HG03175 (cell line): ENCODE measurements around the gene TTC21A.

ENCODE experiments used
- ATAC-seq: cut with Tn5 transposase; IDR thresholded peaks from one replicate; pipeline ENCODE4 v1.9.1; 2021; ENCODE audit warnings: mild to moderate bottlenecking, moderate library complexity; ENCODE audit not compliant: unreplicated experiment

Gene TTC21A

DNA sequence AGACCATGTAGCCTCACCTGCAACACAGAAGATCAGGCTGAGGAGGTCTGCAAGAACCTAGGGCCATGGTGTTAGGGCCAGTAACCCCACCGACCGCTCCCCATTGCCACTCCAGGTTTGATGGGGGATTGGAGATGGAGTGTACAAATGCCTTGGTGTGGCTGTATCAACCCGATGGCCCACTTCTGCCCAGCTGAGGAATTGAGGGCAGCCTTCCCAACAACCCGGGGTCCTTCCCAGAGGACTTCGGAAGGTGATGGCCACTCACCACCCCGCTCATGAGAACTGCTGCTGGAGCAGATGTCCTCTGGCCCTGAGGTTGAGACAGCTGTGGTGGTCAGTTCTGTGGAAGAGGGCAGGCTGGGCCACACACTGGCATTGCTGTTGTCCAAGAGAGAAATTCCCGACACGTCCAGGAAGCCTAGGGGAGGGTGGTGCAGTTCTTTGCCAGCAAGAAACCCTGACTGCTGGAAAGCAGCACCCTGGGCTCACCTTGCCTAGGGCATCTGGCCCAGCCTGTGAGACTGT, 8.9 kb upstream of the TTC21A start:
- no peak for ATAC-seq

DNA sequence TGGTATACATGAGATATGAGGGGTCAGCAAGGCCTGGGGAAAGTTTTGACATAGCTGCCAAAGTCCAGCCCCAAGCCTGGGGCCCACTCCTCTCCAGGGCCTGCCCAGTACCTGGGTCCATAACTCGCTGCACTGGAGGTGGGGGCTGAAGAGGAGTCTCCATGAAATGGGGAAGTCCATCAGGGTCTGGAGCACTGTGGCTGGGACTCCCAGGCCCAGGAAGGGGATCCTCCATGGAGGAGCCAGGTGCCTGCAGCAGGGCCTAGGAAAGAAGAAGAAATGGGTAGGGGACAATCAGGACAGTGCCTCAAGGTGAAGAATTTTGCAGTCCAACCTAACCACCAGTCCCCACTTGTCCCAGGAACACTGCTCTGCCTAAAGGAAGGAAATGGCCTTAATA, 8.2 kb upstream of the TTC21A start:
- ATAC-seq = no peak

DNA sequence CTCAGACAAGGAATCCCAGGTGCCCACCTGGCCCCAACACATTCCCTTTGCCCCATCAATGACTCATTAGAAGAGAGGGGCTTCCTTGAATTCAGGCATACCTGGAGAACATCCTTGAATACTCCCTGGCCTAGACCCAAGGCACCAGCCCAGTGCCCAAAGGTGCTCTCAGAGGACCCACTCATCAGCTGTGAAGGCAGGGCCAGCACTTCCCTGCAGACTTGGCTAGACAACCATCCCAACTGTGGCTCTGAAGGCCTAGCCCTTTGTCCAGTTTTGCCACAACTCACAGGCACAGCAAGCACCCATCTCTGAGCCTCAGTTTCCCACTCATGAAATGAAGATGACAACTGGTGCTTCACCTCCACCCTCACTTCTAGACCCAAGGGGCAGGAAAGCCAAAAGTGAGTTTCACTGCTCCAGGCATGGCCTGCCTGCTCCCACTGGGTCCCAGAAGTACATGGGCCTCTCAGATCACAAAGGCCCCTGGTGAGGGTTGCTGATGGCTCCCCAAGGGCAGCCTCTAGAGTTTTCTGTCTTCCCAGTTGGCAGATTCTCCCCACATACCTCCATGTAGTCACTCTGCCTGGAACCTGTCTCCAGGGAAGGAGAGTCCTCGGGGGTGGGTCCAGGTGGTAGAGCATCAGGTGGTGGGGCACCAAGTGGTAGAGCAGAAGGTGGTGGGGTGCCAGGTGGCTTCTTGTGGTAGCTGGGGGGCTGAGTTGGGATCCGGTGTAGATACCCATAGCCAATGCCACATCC, 7.6 kb upstream of the TTC21A start:
- ATAC-seq = no peak

DNA sequence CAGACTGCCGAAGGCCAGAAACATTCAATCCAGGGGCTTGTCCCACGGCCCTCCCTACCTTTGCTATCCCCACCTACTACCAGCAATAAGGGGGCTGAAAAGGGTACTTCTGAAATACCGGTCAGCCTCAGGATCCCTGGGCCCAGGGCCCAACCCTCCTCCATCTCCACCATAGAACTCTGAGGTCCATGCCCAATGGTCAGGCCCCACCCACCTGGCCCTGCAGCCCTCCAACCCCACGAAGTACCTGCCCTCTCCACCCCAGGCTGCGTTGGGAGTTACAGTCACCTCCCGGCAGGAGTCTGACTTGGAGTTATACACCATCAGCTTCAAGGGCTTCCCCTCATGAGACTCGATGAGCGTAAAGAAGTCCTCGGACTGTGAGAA, 7.0 kb upstream of the TTC21A start:
- ATAC-seq = no peak

DNA sequence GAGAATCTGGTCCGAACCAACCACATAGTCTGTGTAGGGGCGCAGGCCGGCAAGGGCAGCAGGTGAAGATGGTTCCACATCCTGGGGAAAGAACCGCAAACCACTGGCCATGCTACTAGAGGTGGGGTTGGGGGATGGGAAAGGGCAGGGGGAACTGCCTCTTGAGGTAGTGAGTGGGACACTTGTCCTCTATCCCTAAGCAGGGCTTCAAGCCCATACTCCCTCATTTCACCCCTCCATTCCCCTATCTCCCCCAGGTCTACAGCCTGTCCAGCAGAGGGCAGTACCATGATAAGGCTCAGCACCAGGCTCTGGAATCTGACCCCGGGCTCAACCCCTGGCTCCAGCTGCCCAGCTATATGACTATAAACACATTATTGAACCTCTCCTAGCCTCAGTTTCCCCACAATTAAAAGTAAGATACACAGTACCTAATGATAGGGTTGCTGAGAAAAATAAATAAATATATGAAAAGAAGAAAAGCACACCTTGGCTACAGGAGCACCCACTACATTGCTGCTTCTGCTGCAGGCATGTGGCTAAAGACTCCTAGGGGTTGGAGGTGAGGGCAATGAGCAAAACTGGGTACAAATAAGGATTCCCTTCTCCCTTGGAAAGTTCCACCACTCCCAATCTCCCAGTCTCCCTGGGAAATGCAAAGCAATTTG, 6.3 kb upstream of the TTC21A start:
- peak; percentile 70 for ATAC-seq

DNA sequence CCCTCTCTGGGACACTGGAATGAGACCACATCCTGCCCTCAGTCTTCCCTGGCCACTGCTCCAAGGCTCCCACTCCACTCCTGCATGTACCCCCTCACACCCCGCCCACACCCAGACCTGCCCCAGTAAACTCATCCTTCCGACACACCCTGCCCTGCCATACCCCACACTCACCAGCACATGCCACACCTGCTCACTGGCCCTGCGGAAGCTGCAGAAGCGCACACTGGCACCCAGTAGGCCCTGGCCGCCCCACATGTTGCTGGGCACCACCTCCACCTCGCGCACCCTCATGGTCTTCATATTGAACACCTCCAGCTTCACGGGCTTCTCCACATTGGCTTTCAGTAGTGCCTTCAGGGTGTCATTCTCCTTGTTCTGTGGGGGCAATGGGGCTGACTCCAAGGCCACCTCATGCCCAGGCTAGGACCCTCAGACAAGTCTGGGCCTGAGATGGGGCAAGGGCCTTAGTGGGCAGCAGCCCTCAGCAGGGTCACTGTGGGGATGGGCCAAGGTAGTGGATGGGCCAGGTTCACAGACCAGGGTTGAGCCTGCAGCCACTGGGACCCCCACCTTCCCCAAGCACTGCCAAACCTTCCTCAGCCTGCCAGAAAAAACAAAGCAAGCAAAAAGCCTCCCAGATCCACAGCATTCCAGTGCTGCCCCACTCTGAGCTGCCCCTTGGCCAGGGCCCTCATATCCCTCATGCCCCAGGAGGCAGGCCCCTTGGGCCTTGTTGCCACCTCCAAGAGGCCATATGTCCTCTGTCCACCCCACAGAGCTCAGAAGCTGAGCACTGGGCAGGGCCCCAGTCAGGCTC, 4.8 kb upstream of the TTC21A start:
- no peak for ATAC-seq

DNA sequence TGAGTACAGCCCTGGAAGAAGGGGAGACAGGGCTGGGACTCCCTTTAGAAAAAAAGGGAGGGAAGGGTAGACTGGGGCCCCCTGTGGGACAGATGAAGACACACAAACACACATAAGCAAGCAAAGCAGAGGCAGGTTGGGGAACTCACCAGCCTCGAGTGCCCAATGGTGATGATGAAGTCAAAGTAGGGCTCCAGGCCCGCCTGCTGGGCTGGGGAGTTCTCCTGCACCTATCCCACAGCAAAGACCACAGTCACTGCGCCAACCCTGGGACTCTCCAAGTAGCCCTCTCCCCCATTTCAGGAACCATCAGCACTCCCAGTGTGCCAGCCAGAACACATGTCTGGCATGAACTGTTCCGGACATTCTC, 4.2 kb upstream of the TTC21A start:
- ATAC-seq = no peak

DNA sequence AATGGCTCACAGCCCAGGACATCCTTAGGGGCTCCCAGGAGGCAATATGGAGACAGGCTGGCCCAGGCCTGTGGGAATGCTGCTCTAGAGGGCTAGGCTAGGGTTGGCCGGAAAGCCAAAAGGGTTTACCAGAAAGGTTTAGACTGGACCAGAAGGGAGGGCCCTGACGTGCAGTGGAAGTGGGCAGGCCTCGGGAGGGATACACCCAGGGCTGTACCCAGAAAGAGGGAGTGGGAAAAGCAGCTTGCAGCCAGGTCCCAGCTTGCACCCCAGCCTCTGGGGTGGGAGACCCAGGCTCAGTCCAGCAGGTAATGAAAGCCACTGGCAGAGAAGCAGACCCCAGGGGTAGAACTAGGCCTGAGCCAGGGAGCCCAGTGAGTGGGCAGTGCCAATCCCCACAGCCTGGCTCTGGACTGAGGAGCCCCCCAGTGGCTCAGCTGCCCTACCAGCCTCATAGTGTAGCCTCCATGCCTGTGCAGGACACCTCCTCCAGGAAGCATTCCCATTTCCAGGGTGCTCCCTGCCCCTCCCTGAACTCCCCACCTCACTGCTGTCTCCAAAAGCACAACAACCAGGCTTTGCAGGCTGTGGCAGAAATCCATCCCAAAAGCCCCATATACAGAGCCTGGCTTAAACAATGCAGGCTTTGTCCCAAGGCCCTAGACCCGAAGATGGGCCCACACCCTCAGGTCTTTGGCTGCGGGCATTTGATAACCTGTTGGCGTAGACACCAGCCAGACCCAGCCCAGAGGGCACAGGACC, 3.5 kb upstream of the TTC21A start:
- no peak for ATAC-seq

DNA sequence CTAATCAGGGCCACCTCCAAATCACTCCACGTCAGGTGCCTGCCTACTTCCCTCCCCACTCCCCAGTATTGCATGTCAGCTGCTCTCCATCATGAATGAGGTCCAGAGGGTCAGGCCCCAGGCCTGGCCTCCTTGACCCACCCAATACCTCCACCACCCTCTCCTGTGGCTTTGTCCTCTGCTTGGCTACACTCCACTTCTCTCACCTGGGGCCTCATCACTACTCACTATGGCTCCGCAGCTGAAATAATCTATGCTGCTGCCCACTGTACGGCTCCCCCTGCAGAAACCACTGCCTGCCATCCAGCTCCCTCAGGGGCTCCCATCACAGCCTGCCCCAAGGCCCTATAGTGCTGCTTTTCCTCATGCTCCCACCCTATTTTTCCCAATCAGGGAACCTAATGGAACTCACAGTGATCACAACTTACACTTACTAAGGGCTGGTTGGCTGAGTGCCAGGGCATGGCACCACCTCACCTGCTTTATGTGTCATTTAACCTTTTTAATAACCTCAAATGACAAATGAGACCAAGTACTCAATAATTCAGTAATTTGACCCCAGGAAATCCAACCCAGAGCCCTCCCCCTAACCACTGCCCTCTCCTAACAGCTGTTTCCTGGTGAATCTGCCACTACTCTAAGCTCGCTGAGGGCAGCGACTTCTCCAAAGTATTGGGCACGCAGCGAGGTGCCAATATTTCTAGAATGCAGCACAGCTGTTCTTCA, 2.4 kb upstream of the TTC21A start:
- ATAC-seq = no peak

DNA sequence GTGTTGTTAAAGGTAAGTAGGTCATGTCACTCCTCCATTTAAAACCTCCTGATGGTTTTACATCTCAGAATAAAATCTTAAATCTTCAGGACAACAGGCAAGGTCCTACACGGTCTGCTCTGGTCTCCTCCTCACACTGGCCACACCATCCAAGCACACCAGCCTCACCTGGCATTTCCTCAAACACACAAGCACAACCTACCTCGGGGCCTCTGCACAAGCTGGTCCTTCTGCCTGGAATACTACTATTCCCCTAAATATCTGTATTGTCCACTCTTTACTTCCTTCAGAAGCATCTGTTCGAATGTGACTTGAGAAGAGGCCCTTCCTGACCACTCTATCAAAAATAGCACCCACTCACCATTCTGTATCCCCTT, 1.8 kb upstream of the TTC21A start:
- ATAC-seq = no peak

DNA sequence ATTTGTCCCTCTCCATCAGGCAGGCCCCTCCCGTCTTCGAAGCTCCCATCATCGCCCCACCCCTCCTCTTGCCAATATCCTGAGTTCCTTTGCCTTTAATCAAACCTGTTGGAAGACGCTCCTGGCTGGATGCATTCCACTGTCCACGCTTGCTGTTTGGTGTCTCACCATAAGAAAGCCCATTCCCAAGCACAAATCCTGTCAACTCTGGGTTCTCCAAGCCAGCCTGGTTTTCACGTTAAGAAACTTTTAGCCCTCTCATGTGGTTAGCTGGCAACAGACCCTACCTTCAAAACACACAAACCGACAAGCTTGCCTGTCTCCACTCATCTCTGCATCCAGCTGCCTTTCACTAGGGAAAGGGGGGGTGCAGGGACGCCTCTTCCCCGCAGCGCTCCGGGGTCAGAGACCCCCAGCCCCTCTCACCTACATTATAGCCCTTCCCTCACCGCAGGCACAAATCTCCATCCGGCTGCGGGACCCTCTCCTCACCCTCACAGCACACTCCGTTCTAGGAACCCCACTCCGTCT, 1.1 kb upstream of the TTC21A start:
- ATAC-seq = no peak

DNA sequence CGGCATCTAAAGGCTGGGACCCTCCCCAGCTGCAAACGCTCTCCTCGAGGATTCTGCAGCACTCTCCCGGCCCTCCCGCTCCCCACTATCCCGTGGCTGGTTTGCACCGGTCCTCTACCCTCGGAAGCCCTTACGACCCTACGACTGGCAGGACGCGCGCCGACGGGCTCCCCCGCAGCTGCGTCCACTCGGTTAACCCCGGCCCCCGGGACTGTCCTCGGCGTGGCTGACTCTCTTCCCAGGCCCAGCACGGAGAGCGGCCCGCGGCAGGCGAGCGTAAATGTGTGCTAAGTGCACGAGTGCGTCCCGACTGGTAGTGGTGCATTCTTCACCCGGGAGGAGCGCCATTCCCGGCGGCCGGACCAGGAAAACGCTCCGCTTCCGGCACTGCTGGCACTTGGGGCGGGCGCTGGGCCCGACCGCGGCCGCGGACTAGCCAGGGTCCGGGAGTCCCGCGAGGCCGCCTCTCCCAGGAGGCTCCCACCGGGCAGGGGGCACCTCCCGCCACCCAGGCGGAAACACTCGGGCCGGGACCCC, 561 bp upstream of the TTC21A start:
- ATAC-seq = no peak

DNA sequence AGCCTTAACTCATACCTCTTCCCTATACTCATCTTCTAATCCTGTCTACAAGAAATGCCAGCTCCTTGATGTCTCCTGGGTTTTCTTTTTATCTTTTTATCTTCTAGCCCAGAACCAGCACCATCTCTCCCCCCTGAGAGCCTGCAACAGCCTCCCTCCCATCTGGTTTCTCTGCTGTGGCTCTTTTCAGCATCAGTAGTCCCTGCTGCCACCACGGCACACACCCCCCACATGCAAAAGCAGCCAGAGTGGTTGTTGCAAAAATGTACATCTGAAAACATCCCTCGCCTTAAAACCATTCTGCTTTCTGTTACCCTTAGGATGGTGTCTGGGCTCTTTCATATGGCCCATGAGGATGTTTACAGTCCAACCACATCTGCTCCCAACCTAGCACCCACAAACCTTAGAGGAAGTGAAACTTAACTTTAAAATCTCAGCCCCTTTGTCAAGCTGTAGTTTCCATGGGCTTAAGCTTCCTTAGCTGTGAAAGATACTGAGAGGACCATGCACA, 775 bp downstream of the TTC21A start:
- ATAC-seq = peak; percentile 88

DNA sequence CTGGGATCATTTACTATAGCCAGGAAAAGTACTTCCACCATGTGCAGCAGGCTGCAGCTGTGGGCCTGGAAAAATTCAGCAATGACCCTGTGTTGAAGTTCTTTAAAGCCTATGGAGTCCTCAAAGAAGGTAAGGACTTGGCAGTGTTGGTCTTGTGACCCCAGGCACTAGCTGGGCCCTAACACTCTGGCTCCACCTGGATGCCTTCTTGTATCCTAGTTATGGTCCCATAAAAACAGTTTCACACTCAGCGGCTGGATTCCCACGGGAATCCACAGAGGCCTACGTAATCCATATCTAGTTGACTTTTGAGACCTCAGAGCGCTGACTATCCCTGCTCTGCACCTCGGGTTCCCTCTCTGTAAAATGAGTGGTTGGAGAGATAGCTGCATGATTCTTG, 1.6 kb downstream of the TTC21A start:
- no peak for ATAC-seq

DNA sequence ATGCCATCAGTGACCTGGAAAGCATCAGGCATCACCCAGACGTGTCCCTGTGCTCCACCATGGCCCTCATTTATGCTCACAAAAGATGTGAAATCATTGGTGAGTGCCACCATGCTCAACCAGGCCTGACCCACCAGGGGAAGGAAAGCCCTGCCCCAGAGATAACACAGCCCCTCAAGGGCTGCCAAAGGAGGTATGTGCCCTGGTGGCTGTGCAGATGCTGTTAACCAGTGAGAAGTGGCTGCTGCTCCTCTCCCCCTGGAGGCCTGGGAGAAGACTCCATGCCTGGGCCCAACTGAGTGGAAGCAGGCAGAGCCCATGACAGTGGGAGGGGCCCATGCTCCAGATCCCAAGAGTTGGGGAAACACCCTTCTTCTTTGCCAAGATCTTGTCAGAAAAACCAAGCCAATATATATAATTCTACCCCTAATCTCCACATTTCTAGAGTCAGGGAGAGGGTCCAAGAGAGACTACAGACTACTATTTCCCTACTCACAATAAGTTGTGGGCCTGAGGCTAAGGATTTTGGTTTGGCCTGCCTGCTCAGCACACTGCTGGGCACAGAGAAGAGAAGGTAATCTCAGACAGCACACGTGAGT, 2.7 kb downstream of the TTC21A start:
- no peak for ATAC-seq

DNA sequence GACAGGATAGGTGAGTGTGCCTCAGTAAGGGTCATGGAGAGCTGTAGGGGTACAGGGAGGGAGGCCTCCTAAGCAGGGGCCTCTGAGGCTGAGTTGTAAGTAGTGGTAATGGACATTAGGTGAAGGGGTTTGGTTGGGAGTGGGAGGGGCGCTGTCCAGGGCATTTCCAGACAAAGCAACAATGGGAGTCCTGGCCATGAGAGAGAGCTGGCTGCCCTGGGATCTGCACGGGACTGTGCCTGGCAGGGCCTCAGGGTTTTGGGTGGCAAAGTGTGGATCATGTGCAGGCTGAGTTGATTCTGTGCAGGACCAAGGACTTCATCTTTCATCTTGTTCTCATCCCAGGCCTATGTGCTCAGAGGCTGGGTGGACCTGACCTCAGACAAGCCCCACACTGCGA, 4.6 kb downstream of the TTC21A start:
- ATAC-seq = no peak

DNA sequence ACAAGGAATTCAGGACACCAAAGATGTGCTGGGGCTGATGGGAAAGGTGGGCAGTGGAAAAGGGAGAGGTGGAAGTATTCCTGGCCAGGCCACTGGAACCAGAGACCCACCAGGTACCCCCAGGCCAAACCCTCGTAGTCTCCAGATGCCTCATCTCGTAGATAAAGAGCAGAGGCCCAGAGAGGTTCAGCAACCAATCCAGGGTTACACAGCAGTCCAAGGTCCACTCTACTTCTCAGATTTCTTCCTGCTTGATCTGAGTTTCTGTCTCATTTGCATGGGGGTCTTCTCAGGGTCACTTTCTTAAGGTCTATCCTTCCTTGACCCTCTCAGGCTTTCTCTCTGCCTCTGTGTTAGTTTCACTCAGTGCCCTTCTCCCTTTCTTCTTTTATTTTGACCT, 5.1 kb downstream of the TTC21A start:
- ATAC-seq = no peak

DNA sequence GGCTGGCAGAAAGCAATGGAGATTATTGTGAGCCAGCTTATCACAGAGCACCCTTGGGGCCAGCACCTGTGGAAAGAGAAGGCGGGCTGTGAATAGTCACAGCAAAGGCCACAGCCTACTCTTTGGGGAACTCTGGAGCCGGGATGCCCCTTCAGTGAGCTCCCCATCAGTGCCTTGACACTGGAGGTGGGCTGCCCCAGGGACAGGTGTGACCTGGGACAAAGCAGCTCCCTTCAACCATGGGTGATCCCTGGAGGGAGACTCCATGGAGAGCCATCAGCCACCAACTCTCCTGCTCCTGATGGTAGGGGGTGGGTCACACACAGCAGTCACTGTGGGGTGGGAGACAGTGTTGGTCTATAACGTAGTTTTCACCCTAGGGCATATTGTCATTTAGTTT, 5.8 kb downstream of the TTC21A start:
- no peak for ATAC-seq

DNA sequence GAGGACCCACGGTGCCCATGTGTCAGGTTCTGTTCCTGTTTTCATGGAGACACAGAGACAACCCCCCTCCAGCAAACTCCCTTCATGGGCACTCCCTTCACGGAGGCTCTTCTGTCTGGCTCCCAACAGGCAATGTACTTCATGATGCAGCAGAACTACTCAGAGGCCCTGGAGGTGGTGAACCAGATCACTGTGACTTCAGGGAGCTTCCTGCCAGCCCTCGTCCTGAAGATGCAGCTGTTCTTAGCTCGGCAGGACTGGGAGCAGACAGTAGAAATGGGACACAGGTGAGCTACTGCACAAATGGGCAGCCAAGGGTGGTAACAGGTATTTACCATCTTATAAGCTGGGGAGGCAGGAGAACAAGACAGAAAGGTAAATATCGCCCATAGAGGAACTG, 7.0 kb downstream of the TTC21A start:
- ATAC-seq = no peak
